ENCODE measurements around the gene GAS7. TPM values are rescaled to one million over a fixed set of nuclear protein-coding genes. Genes with fewer than 3 reads are reported as not detected.

The GAS7 gene
- total and polyA plus RNA-seq, 2 donors (not counting 1 experiment from before 2014, with no cell fraction given) = 3.4 to 13.6 TPM

DNA sequence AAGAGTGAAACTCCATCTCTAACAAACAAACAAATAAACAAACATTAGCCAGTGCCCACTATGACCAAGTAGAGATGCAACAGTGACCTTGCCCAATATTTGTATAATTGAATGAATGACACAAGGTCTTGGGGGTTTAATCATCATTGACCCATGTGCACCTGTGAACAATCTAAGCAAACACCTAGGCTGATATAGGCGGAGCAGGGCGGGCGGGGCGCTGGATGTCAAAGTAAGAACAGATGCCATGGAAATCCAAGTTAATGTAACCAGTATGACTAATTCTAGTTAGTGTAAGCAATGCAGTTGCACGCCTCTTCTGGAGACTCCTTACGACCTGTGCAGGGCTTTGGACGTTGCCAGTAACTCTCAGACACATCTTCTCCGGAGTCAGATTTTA is 310.9 kb downstream of the GAS7 start:
- TF ChIP-seq CTCF (IDR thresholded peaks at IDR 0.05) = no peak
- TF ChIP-seq EZH2 (IDR thresholded peaks at IDR 0.05; ENCODE audit: borderline replicate concordance, insufficient read depth, low read depth, low read length, poor library complexity, severe bottlenecking) = no peak
- Histone ChIP-seq H3K4me2 (replicated peaks; ENCODE audit: low read depth, low read length, poor library complexity, severe bottlenecking) (no peak overlapping the region), H3K36me3 (replicated peaks in 1 of 2; ENCODE audit: control extremely low read depth in 1 of 2, control insufficient read depth in 1 of 2, extremely low read depth in 1 of 2, insufficient read depth in 2 of 2, low read length in 1 of 2) (no peaks in the 10 kb centered on the region), H3K79me2 (ENCODE audit: control insufficient read depth, insufficient read depth, low read length) (no peaks in the 10 kb centered on the region), H3K27ac (ENCODE audit: low read length in 2 of 2) (no peak overlapping the region), H3K27me3 (replicated peaks in 1 of 4; ENCODE audit: control extremely low read depth in 1 of 4, control insufficient read depth in 3 of 4, insufficient read depth in 4 of 4, low read length in 3 of 4) (peaks cover 0 to 2% (median 0%) of the 10 kb centered on the region in 4 experiments), H3K9ac (ENCODE audit: low read length) (no peak overlapping the region), H2AFZ (ENCODE audit: insufficient read depth, low read depth, low read length, poor library complexity, severe bottlenecking) (no peak overlapping the region), H3K9me3 (ENCODE audit: control extremely low read depth in 1 of 3, control insufficient read depth in 2 of 3, insufficient read depth in 1 of 3, low read length in 2 of 3) (peaks cover 1 to 10% (median 3%) of the 10 kb centered on the region in 3 donors), H3K4me1 (ENCODE audit: control insufficient read depth in 2 of 2, insufficient read depth in 2 of 2, low read length in 2 of 2) (no peaks in the 10 kb centered on the region), H3K4me3 (ENCODE audit: control extremely low read depth in 1 of 5, extremely low read depth in 1 of 5, insufficient read depth in 1 of 5, low read depth in 2 of 5, low read length in 4 of 5) (no peak overlapping the region), H4K20me1 (ENCODE audit: control insufficient read depth, insufficient read depth, low read length, poor library complexity, severe bottlenecking) (no peaks in the 10 kb centered on the region)
- ChIA-PET POLR2A (no interaction called here), CTCF (no interaction called here)
- ATAC-seq (ENCODE audit: low read depth) (no peak), DNase-seq (no peak)
- peaks cover 2% of the 10 kb centered on the region for H3K9me3 Mint-ChIP-seq (ENCODE audit: insufficient read depth)
- H3K4me1 Mint-ChIP-seq = no peaks in the 10 kb centered on the region
- intact Hi-C loops (cut with micrococcal nuclease) = no loop called here
- H3K27me3 Mint-ChIP-seq = peaks cover 4% of the 10 kb centered on the region
- H3K27ac Mint-ChIP-seq = no peak overlapping the region
- WGBS (ENCODE audit: insufficient coverage) = 79% methylated on average over 7 of the region's 8 CpGs
- no peak overlapping the region for H3K4me3 Mint-ChIP-seq

- ChIA-PET CTCF (no interaction called here), POLR2A (no interaction called here)
- TF ChIP-seq CTCF (IDR thresholded peaks at IDR 0.05) (no peak), EZH2 (IDR thresholded peaks at IDR 0.05; ENCODE audit: borderline replicate concordance, insufficient read depth, low read depth, low read length, poor library complexity, severe bottlenecking) (no peak)
- no peak overlapping the region for H3K4me3 Mint-ChIP-seq
- Histone ChIP-seq H3K27me3 (replicated peaks in 1 of 4; ENCODE audit: control extremely low read depth in 1 of 4, control insufficient read depth in 3 of 4, insufficient read depth in 4 of 4, low read length in 3 of 4) (peaks cover 0 to 2% (median 0%) of the 10 kb centered on the region in 4 experiments), H3K4me3 (ENCODE audit: control extremely low read depth in 1 of 5, extremely low read depth in 1 of 5, insufficient read depth in 1 of 5, low read depth in 2 of 5, low read length in 4 of 5) (no peak overlapping the region), H3K4me2 (replicated peaks; ENCODE audit: low read depth, low read length, poor library complexity, severe bottlenecking) (no peak overlapping the region), H3K4me1 (ENCODE audit: control insufficient read depth in 2 of 2, insufficient read depth in 2 of 2, low read length in 2 of 2) (no peaks in the 10 kb centered on the region), H3K9me3 (ENCODE audit: control extremely low read depth in 1 of 3, control insufficient read depth in 2 of 3, insufficient read depth in 1 of 3, low read length in 2 of 3) (peaks cover 2 to 19% (median 6%) of the 10 kb centered on the region in 3 donors), H3K9ac (ENCODE audit: low read length) (no peak overlapping the region), H3K27ac (ENCODE audit: low read length in 2 of 2) (no peak overlapping the region), H3K79me2 (ENCODE audit: control insufficient read depth, insufficient read depth, low read length) (no peaks in the 10 kb centered on the region), H2AFZ (ENCODE audit: insufficient read depth, low read depth, low read length, poor library complexity, severe bottlenecking) (no peak overlapping the region), H4K20me1 (ENCODE audit: control insufficient read depth, insufficient read depth, low read length, poor library complexity, severe bottlenecking) (no peaks in the 10 kb centered on the region), H3K36me3 (replicated peaks in 1 of 2; ENCODE audit: control extremely low read depth in 1 of 2, control insufficient read depth in 1 of 2, extremely low read depth in 1 of 2, insufficient read depth in 2 of 2, low read length in 1 of 2) (no peaks in the 10 kb centered on the region)
- WGBS (ENCODE audit: insufficient coverage) = 95% methylated on average over 4 of the region's 5 CpGs
- peaks cover 5% of the 10 kb centered on the region for H3K9me3 Mint-ChIP-seq (ENCODE audit: insufficient read depth)
- H3K27me3 Mint-ChIP-seq = peaks cover 4% of the 10 kb centered on the region
- intact Hi-C loops (cut with micrococcal nuclease) = no loop called here
- DNase-seq = no peak
- no peak overlapping the region for H3K27ac Mint-ChIP-seq
- no peak for ATAC-seq (ENCODE audit: low read depth)
- no peaks in the 10 kb centered on the region for H3K4me1 Mint-ChIP-seq
These were observed 312.1 kb downstream of the GAS7 start for GRCh38 chr17:9886141-9886930.

All from B cell (primary cell).